ENCODE results near the gene C3orf20.

DNA sequence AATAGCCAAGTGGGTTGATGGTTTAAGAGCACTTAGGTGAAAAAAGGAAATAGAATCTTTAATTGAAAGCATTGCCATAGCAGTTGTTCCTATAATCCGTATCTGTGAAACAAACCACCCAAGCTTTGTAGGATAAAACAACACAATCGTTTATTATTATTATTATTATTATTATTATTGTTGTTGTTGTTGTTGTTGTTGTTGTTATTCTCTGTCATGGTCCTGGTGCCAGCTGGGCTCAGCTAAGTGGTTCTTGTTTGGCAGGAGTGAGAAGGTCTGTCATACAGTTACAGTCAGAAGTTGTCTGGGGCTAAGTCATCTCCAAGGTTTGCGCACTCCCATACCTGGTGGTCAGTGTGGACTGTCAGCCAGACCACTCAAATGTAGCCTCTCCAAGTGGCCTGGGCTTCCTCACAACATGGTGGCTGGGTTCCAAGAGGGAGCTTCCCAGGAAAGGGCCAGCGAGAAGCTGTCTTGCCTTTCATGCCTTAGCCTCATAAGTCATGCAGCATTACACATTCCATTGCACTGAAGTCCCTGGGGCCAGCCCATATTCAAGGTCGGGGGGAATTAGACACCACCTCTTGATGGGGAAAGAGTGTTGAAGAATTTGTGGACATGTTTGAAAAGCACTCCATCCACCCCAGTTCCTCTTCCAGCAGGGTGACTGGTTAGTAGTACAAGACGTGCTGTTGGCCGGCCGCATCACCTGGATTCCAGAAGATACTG is 89.6 kb downstream of the C3orf20 start:
- no peak for TF ChIP-seq POLR2A (IDR thresholded peaks at IDR 0.05)
- TF ChIP-seq, protein P1, sequence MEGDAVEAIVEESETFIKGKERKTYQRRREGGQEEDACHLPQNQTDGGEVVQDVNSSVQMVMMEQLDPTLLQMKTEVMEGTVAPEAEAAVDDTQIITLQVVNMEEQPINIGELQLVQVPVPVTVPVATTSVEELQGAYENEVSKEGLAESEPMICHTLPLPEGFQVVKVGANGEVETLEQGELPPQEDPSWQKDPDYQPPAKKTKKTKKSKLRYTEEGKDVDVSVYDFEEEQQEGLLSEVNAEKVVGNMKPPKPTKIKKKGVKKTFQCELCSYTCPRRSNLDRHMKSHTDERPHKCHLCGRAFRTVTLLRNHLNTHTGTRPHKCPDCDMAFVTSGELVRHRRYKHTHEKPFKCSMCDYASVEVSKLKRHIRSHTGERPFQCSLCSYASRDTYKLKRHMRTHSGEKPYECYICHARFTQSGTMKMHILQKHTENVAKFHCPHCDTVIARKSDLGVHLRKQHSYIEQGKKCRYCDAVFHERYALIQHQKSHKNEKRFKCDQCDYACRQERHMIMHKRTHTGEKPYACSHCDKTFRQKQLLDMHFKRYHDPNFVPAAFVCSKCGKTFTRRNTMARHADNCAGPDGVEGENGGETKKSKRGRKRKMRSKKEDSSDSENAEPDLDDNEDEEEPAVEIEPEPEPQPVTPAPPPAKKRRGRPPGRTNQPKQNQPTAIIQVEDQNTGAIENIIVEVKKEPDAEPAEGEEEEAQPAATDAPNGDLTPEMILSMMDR (IDR thresholded peaks at IDR 0.05), result no peak
